OCI-LY7 (cell line): Measurements from ENCODE around the gene GALNT1. TPM values are rescaled to one million over a fixed set of nuclear protein-coding genes. Genes with fewer than 3 reads are reported as not detected.

Source experiments
- BruUV-seq: library from RNA; stranded (reverse); fragments of 400-500 nt; replicated peaks from 2 replicates; lab custom pipeline; 2021; lab: Mats Ljungman, UMichigan
- CTCF ChIA-PET: fragments of 300-600 bp; sonication (Branson Sonifier 250); formaldehyde crosslinking; loops from one replicate; lab custom pipeline; 2022; ENCODE audit warnings: antibody characterized with exemption; ENCODE audit not compliant: unreplicated experiment; lab: Charles Lee
- POLR2A ChIA-PET: fragments of 300-600 bp; sonication (Branson Sonifier 250); formaldehyde crosslinking; loops from one replicate; lab custom pipeline; 2022; ENCODE audit warnings: antibody characterized with exemption; lab: Charles Lee
- DNase-seq: peaks from one replicate; pipeline ENCODE4 v3.0.0-alpha.2; 2015; ENCODE audit warnings: low spot score
- H2AFZ ChIP-seq: fragments of 200-600 bp; sonication (generic), shearing (Covaris generic); 2 replicates; pipeline ENCODE4 v1.6.1; 2014; ENCODE audit warnings: mild to moderate bottlenecking, antibody characterized with exemption, low read length, moderate library complexity
- H3K27ac ChIP-seq: fragments of 200-600 bp; sonication (generic); 2 replicates; pipeline ENCODE4 v1.5.1; 2014; ENCODE audit warnings: mixed run types, low read depth, mild to moderate bottlenecking, moderate library complexity, low read length, inconsistent platforms; ENCODE audit not compliant: poor library complexity, severe bottlenecking
- H3K36me3 ChIP-seq: fragments of 200-600 bp; sonication (generic); 2 replicates; pipeline ENCODE4 v1.6.1; 2014; ENCODE audit warnings: mild to moderate bottlenecking, antibody characterized with exemption, low read length, moderate library complexity, mixed read lengths; ENCODE audit not compliant: insufficient read depth
- H3K4me1 ChIP-seq: fragments of 200-600 bp; sonication (generic); 2 replicates; pipeline ENCODE4 v1.5.1; 2014; ENCODE audit warnings: mild to moderate bottlenecking, low read length; ENCODE audit not compliant: insufficient read depth, poor library complexity, severe bottlenecking
- H3K4me2 ChIP-seq: fragments of 200-600 bp; sonication (generic); 2 replicates; pipeline ENCODE4 v1.6.1; 2014; ENCODE audit warnings: mild to moderate bottlenecking, low read length
- H3K4me3 ChIP-seq: fragments of 200-600 bp; sonication (generic); 2 replicates; pipeline ENCODE4 v1.5.1; 2014; ENCODE audit warnings: mild to moderate bottlenecking, low read depth, low read length; ENCODE audit not compliant: poor library complexity, severe bottlenecking
- H3K79me2 ChIP-seq: fragments of 200-600 bp; sonication (generic); 2 replicates; pipeline ENCODE4 v1.6.1; 2016; ENCODE audit warnings: low read depth, mild to moderate bottlenecking, low read length, moderate library complexity, mixed read lengths; ENCODE audit not compliant: insufficient read depth
- H3K9me2 ChIP-seq: fragments of 200-600 bp; sonication (generic); 2 replicates; pipeline ENCODE4 v1.6.1; 2016; ENCODE audit warnings: mild to moderate bottlenecking, low read length, mixed read lengths; ENCODE audit not compliant: insufficient read depth
- H3K9me3 ChIP-seq: fragments of 200-600 bp; sonication (generic); 2 replicates; pipeline ENCODE4 v1.6.1; 2014; ENCODE audit warnings: mild to moderate bottlenecking, mixed run types, low read length, mixed read lengths
- H4K20me1 ChIP-seq: fragments of 200-600 bp; sonication (generic); 2 replicates; pipeline ENCODE4 v1.6.1; 2014; ENCODE audit warnings: mild to moderate bottlenecking, antibody characterized with exemption, low read length, moderate library complexity, mixed read lengths; ENCODE audit not compliant: insufficient read depth
- CTCF ChIP-seq: fragments of 200-600 bp; sonication (generic); conservative IDR thresholded peaks from 2 replicates; pipeline ENCODE4 v1.5.1; 2014; ENCODE audit warnings: mild to moderate bottlenecking, antibody characterized with exemption, low read length, moderate library complexity, mixed read lengths
- EZH2phosphoT487 ChIP-seq: fragments of 200-600 bp; sonication (generic); IDR thresholded peaks from 2 replicates; pipeline ENCODE4 v1.6.1; 2018; ENCODE audit warnings: low read depth, borderline replicate concordance, mild to moderate bottlenecking, mixed run types, antibody characterized with exemption, low read length, moderate library complexity, mixed read lengths
- intact Hi-C: fragments of 100-400 bp; cut with micrococcal nuclease; formaldehyde crosslinking; loops from one replicate; pipeline ENCODE4 v1.10.0; 2022; ENCODE audit not compliant: unreplicated experiment
- total RNA-seq, 2 experiments: library from RNA; depleted of rRNA in 1 of 2; stranded (reverse); fragments of >200 nt in 1 of 2; shearing (Covaris generic) in 1 of 2; gene quantifications; 2 replicates each; pipeline ENCODE4 v1.2.3, GENCODE V29; 2014 to 2022

The GALNT1 gene
- total RNA-seq, 2 experiments from 2014 or later, result 22.0 to 37.2 TPM

GRCh38 chr18:35730691-35731370, 149.3 kb downstream of the GALNT1 start:
- no peaks in the 10 kb centered on the region for H3K79me2 ChIP-seq
- no peak overlapping the region for H3K4me2 ChIP-seq
- BruUV-seq, result no TSS peak
- no peaks in the 10 kb centered on the region for H3K4me1 ChIP-seq
- no peaks in the 10 kb centered on the region for H3K9me2 ChIP-seq
- DNase-seq, result no peak
- H3K36me3 ChIP-seq, result no peaks in the 10 kb centered on the region
- H3K27ac ChIP-seq, result no peak overlapping the region
- intact Hi-C loops, result no loop called here
- H4K20me1 ChIP-seq, result no peaks in the 10 kb centered on the region
- POLR2A ChIA-PET, result no interaction called here
- TF ChIP-seq CTCF (no peak), EZH2phosphoT487 (no peak)
- H3K9me3 ChIP-seq, result no peaks in the 10 kb centered on the region
- CTCF ChIA-PET, result no interaction called here
- H3K4me3 ChIP-seq, result no peak overlapping the region
- no peak overlapping the region for H2AFZ ChIP-seq

- Histone ChIP-seq H3K79me2 (no peaks in the 10 kb centered on the region), H3K27ac (no peak overlapping the region), H3K4me2 (no peak overlapping the region), H3K36me3 (no peaks in the 10 kb centered on the region), H3K4me3 (no peak overlapping the region), H3K9me3 (no peaks in the 10 kb centered on the region), H3K4me1 (no peaks in the 10 kb centered on the region), H2AFZ (no peak overlapping the region), H4K20me1 (no peaks in the 10 kb centered on the region), H3K9me2 (no peaks in the 10 kb centered on the region)
- no TSS peak for BruUV-seq
- no peak for DNase-seq
- TF ChIP-seq EZH2phosphoT487 (no peak), CTCF (no peak)
- intact Hi-C loops, result no loop called here
- ChIA-PET CTCF (no interaction called here), POLR2A (no interaction called here)
These were observed 150.2 kb downstream of the GALNT1 start for GRCh38 chr18:35731701-35732100.

- ChIA-PET POLR2A (no interaction called here), CTCF (no interaction called here)
- no peaks in the 10 kb centered on the region for H3K36me3 ChIP-seq
- no peak for DNase-seq
- TF ChIP-seq EZH2phosphoT487, result no peak
- intact Hi-C loops, result no loop called here
- BruUV-seq, result no TSS peak
- H3K4me2 ChIP-seq, result no peak overlapping the region
- no peak overlapping the region for H2AFZ ChIP-seq
- no peak overlapping the region for H3K27ac ChIP-seq
- H3K4me3 ChIP-seq, result no peak overlapping the region
- H4K20me1 ChIP-seq, result no peaks in the 10 kb centered on the region
- H3K79me2 ChIP-seq, result no peaks in the 10 kb centered on the region
- H3K9me2 ChIP-seq, result no peaks in the 10 kb centered on the region
- H3K4me1 ChIP-seq, result no peaks in the 10 kb centered on the region
- H3K9me3 ChIP-seq, result no peaks in the 10 kb centered on the region
These were observed 150.6 kb downstream of the GALNT1 start for GRCh38 chr18:35732162-35732561.
